ENCODE measurements around the gene TIMM22.

- TF ChIP-seq ZNF629 (CRISPR knock-in tag; conservative IDR thresholded peaks at IDR 0.05): no peak
- no peak for TF ChIP-seq THRA (CRISPR knock-in tag; IDR thresholded peaks at IDR 0.05; ENCODE audit: borderline replicate concordance)
- TF ChIP-seq ZNF644 (CRISPR knock-in tag; IDR thresholded peaks at IDR 0.05; ENCODE audit: low read depth): no peak
- no peak for TF ChIP-seq RAD21 (CRISPR knock-in tag; IDR thresholded peaks at IDR 0.05)
Measured at GRCh38 chr17:949623-950303, 47.2 kb upstream of the TIMM22 start.
